Activated CD8-positive, alpha-beta T cell treated with anti-CD3 and anti-CD28 coated beads for 36 hours (primary cell): ENCODE data around the gene VPREB3. TPM values are rescaled to one million over a fixed set of nuclear protein-coding genes. Genes with fewer than 3 reads are reported as not detected.

Experiments used
- ATAC-seq: fragments of 200-7000 bp; cut with Tn5 transposase; one replicate; pipeline ENCODE4 v1.10.0; 2021; ENCODE audit warnings: mild to moderate bottlenecking, moderate library complexity
- CTCF ChIA-PET: fragments of 350-600 bp; sonication (Branson Sonifier 250); formaldehyde crosslinking; loops from one replicate; lab custom pipeline; 2021; ENCODE audit warnings: antibody characterized with exemption; lab: Charles Lee
- POLR2A ChIA-PET: fragments of 350-600 bp; sonication (Branson Sonifier 250); formaldehyde crosslinking; loops from one replicate; lab custom pipeline; 2021; ENCODE audit warnings: antibody characterized with exemption; lab: Charles Lee
- DNase-seq: peaks from one replicate; pipeline ENCODE4 v3.0.0-alpha.2; 2020
- H3K27ac Mint-ChIP-seq: one replicate; pipeline ENCODE4 v1.8.0; 2021; ENCODE audit warnings: mild to moderate bottlenecking, mixed read lengths
- H3K27me3 Mint-ChIP-seq: one replicate; pipeline ENCODE4 v1.8.0; 2021; ENCODE audit warnings: mixed read lengths
- H3K36me3 Mint-ChIP-seq: one replicate; pipeline ENCODE4 v1.8.0; 2021; ENCODE audit warnings: low read depth, mixed read lengths
- H3K4me1 Mint-ChIP-seq: one replicate; pipeline ENCODE4 v1.8.0; 2021; ENCODE audit warnings: low read depth, mixed read lengths
- H3K4me3 Mint-ChIP-seq: one replicate; pipeline ENCODE4 v1.8.0; 2021; ENCODE audit warnings: mild to moderate bottlenecking, moderate library complexity, mixed read lengths
- H3K9me3 Mint-ChIP-seq: one replicate; pipeline ENCODE4 v1.8.0; 2021; ENCODE audit warnings: mixed read lengths
- CTCF ChIP-seq: fragments of 200-600 bp; IDR thresholded peaks from one replicate; pipeline ENCODE4 v1.8.0; 2022; ENCODE audit warnings: antibody characterized with exemption, mild to moderate bottlenecking
- intact Hi-C: fragments of 100-400 bp; cut with micrococcal nuclease; formaldehyde crosslinking; loops from one replicate; pipeline ENCODE4 v1.10.0; 2022
- total RNA-seq, 2 experiments: library from RNA; stranded (reverse); gene quantifications; one replicate each; pipeline ENCODE4 v1.2.3, GENCODE V29; 2021

VPREB3 gene
- total RNA-seq, 2 experiments from 2014 or later = not detected

GRCh38 chr22:23760056-23760455, 5.8 kb upstream of the VPREB3 start:
- ATAC-seq = no peak
- no peak overlapping the region for H3K27ac Mint-ChIP-seq
- TF ChIP-seq CTCF = no peak
- peaks cover 29% of the 10 kb centered on the region for H3K4me1 Mint-ChIP-seq
- ChIA-PET POLR2A (interaction anchor here (0.6 to 1.8 kb wide), 2 partner anchors 9 to 134 kb away, joined by 3 to 5 read pairs; partner anchors contain the start of gene ZNF70), CTCF (no interaction called here)
- H3K9me3 Mint-ChIP-seq = no peaks in the 10 kb centered on the region
- no peak for DNase-seq
- no peaks in the 10 kb centered on the region for H3K27me3 Mint-ChIP-seq
- H3K4me3 Mint-ChIP-seq = no peak overlapping the region
- intact Hi-C loops = no loop called here
- H3K36me3 Mint-ChIP-seq = peaks cover 11% of the 10 kb centered on the region

- peaks cover 6% of the 10 kb centered on the region for H3K36me3 Mint-ChIP-seq
- no peak overlapping the region for H3K4me3 Mint-ChIP-seq
- H3K4me1 Mint-ChIP-seq = peaks cover 24% of the 10 kb centered on the region
- H3K27ac Mint-ChIP-seq = no peak overlapping the region
- TF ChIP-seq CTCF = no peak
- ChIA-PET CTCF (interaction anchor here (0.6 to 2.6 kb wide), 2 partner anchors 11 to 56 kb away, joined by 3 to 9 read pairs; no protein-coding TSS in a partner anchor), POLR2A (interaction anchor here (0.6 to 1.8 kb wide), 2 partner anchors 9 to 135 kb away, joined by 3 to 5 read pairs; partner anchors contain the start of gene ZNF70)
- H3K27me3 Mint-ChIP-seq = no peaks in the 10 kb centered on the region
- ATAC-seq (no peak), DNase-seq (no peak)
- intact Hi-C loops = no loop called here
- no peaks in the 10 kb centered on the region for H3K9me3 Mint-ChIP-seq
Measured at GRCh38 chr22:23759566-23759965, 5.3 kb upstream of the VPREB3 start.

GRCh38 chr22:23756891-23757290, 2.7 kb upstream of the VPREB3 start:
- no peaks in the 10 kb centered on the region for H3K9me3 Mint-ChIP-seq
- H3K27me3 Mint-ChIP-seq = no peaks in the 10 kb centered on the region
- no peak overlapping the region for H3K4me3 Mint-ChIP-seq
- no peak overlapping the region for H3K27ac Mint-ChIP-seq
- H3K4me1 Mint-ChIP-seq = peaks cover 8% of the 10 kb centered on the region
- ChIA-PET CTCF (interaction anchor here (0.9 to 2.6 kb wide), 2 partner anchors 14 to 165 kb away, joined by 3 to 9 read pairs; no protein-coding TSS in a partner anchor), POLR2A (no interaction called here)
- ATAC-seq (peak; percentile 80), DNase-seq (peak; percentile 38)
- no peak for TF ChIP-seq CTCF
- intact Hi-C loops = no loop called here
- no peaks in the 10 kb centered on the region for H3K36me3 Mint-ChIP-seq

DNA sequence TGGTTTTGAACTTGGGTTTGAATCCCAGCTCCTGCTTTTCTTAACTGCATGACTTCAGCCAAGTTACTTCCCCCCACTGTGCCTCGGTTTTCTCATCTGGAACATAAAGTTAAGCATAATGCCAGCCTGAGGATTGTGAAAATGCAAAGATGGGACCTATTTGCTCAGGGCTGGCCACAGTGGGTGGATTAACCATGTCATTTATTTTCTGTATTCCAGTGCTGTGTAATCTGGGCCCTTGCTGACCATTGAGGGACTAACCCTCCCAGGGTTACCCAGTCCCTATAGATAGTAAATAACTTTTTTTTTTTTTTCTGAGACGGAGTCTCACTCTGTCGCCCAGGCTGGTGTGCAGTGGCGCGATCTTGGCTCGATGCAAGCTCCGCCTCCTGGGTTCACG, 1.5 kb upstream of the VPREB3 start:
- ChIA-PET POLR2A (interaction anchor here (1.6 kb wide), 1 partner anchor 8 kb away, joined by 5 read pairs; no protein-coding TSS in a partner anchor), CTCF (interaction anchor here (0.9 to 1.2 kb wide), 2 partner anchors 12 to 24 kb away, joined by 3 read pairs; no protein-coding TSS in a partner anchor)
- peaks cover 8% of the 10 kb centered on the region for H3K4me1 Mint-ChIP-seq
- no peak for TF ChIP-seq CTCF
- H3K36me3 Mint-ChIP-seq = no peaks in the 10 kb centered on the region
- intact Hi-C loops = no loop called here
- no peak overlapping the region for H3K4me3 Mint-ChIP-seq
- DNase-seq (no peak), ATAC-seq (no peak)
- H3K27ac Mint-ChIP-seq = no peak overlapping the region
- no peaks in the 10 kb centered on the region for H3K27me3 Mint-ChIP-seq
- H3K9me3 Mint-ChIP-seq = no peaks in the 10 kb centered on the region

GRCh38 chr22:23754980-23755636, 883 bp upstream of the VPREB3 start:
- CTCF ChIA-PET = interaction anchor here (0.9 to 1.2 kb wide), 2 partner anchors 12 to 23 kb away, joined by 3 read pairs; no protein-coding TSS in a partner anchor
- no peak overlapping the region for H3K27ac Mint-ChIP-seq
- peaks cover 12% of the 10 kb centered on the region for H3K4me1 Mint-ChIP-seq
- POLR2A ChIA-PET = interaction anchor here (1.6 kb wide), 1 partner anchor 8 kb away, joined by 5 read pairs; no protein-coding TSS in a partner anchor
- no peaks in the 10 kb centered on the region for H3K36me3 Mint-ChIP-seq
- H3K9me3 Mint-ChIP-seq = no peaks in the 10 kb centered on the region
- H3K27me3 Mint-ChIP-seq = no peaks in the 10 kb centered on the region
- TF ChIP-seq CTCF = no peak
- intact Hi-C loops = no loop called here
- no peak for ATAC-seq
- H3K4me3 Mint-ChIP-seq = no peak overlapping the region
- DNase-seq = no peak
